Daoy (cell line): ENCODE data around the gene PCK1. TPM values are rescaled to one million over a fixed set of nuclear protein-coding genes. Genes with fewer than 3 reads are reported as not detected.

ENCODE experiments used
- DNase-seq: peaks from one replicate; pipeline ENCODE4 v3.0.0-alpha.2; 2015; ENCODE audit warnings: low read depth
- total RNA-seq: library from RNA; depleted of rRNA; stranded (reverse); fragments of >200 nt; shearing (Covaris generic); gene quantifications from 2 replicates; pipeline ENCODE4 v1.2.3, GENCODE V29; 2014

The PCK1 gene
- total RNA-seq, 1 experiment from 2014 or later = not detected

DNA sequence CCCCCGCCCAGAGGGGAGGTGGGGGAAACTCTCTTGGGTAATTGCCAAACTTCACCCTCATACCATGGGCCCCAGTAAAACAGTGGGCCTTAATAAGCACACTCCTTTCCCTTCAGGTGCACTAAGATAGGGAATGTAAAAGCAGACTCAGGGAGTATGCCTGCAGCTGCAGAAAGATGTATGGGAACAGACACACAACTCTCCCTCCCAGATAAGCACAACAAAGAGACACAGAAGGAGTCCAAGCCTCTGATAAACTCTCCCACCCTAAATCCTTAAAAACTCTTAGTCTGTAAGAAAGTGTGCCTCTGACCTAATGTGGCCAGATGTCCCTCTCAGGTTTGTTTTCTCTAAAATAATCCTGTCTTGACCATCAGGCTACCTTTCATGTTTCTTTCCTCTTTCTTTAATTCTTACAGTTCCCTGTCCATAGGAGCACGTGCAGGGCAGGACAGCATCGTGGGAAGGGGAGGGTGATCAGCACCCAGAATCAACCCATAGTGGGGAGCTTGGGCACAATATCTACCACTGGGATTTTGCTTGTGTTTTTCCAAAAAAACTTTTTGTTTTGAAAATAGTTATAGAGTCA, 24.7 kb upstream of the PCK1 start:
- no peak for DNase-seq

DNA sequence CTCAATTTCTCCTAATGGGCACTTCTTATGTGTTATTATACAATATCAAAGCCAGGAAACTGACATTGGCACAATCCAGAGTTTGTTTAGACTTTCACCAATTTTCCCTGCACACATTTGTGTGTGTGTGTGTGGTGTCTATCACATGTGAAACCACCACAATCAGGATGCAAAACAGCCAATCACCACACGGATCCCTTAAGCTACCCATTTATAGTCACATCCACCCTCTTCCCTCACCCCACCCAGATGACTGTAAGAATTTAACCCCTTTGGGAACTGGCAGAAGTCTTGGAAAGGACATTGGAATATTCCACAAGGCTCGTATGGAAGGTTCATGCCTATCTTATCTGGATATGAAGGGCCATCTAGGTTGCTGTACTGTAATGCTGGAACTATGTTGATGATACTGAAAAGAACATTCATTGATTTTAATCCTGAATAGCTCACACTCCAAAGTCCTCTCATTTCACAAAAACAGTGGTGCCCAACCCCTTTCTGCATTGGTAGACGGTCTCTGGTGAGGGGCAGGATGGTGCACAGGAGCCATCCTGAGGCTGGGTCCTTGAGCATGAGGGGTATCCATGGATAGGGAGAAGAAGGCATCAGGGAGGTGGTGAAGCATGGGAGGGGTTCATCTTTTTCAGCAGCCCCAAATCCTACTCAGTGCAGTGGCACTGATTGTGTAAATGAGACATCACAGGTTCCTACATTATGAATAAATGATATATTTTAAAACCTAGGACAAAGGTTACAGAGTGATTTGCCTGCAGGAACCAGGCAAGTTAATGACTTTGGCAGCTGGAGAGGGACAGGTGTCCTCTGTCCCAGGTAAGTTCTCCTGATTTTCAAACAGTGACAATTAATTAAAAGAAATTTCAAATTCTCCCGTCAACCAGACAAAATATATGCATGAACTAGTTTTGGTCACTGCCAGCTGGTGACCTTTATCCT, 23.9 kb upstream of the PCK1 start:
- no peak for DNase-seq

DNA sequence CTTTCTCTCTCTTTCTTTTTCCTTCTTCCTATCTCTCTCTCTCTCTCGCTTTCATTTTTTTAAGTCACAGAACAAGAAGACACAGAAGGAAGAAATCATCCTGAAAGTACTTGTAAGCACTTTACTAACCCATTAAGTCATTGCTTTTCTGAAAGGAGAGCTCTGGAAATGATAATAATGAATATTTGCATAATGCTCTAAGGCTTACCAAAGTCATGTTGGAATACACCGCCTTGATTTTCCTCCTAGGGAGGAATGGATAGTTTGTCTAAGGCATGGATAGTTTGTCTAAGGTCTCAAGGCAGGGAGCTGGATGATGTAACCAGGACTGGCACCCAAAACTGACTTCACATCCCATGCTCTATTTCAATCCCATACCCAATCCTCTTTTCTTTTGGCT, 23.1 kb upstream of the PCK1 start:
- DNase-seq = no peak

DNA sequence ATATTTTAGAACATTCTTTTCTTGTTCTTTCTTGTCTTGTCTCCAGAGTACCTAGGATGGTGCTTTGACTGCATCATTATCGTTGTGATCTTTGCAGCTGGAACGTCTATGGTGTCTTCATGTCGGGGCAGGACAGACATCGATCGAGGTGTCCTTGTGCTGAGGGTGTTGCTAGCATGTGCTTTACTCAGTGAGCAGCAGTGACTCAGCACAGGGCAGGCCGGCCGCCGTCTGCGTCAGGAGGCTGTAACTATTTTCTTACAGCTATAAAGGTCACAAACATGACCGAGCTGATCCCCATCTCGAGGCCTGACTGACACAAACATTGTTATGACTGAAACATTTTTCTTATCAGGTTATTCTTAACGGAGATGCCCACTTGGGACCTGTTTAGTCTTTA, 21.0 kb upstream of the PCK1 start:
- no peak for DNase-seq

DNA sequence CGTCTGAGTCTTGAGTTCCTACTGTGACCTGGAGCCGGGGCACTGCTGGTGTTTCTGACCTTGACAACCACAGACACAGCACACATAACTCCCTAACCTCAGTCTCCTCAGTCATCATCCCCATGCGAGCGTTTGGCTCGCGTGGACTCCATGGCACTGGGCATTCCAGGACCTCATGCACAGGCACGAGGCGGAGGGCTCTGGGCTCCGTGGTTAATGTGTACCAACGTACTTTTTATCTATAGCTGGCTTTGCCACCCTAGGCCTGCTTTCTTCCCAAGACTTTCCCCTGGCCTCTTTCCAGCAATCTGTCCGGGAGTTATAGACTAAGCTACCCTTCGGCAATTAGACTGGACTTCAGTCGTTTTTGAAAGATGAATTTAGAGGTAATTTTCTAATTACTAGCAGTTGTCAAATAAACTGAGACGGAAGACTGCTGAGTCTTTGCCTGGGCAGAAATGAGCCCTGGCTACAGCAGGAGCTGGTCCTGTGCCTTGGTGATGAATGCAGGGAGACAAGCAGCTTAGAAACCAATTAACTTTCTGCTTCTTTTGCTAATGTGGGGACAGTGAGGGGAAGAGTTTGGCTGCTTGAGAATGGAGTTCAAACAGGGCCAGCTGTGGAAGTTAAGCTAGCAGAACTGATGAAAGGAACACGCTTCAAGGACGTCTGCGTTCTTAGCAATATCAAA, 19.9 kb upstream of the PCK1 start:
- DNase-seq = no peak

DNA sequence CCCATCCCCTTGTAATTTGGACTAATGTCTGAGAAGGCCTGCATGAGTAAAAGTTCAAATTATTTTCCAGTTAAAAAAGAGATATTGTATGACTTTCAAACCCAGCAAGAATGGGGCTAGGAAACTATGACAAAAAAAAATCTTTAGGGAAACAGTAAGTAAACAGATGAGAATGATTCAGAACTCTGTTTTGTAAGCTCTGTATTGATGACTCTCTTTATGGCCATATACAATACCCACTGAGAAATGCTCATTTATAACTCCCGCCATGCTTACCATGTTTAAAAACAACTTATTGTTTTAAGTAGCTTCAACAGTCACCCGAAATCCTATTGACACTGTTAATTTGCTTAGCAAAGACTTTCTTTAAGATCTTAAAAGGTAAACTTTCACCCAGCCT, 17.2 kb upstream of the PCK1 start:
- DNase-seq = no peak

DNA sequence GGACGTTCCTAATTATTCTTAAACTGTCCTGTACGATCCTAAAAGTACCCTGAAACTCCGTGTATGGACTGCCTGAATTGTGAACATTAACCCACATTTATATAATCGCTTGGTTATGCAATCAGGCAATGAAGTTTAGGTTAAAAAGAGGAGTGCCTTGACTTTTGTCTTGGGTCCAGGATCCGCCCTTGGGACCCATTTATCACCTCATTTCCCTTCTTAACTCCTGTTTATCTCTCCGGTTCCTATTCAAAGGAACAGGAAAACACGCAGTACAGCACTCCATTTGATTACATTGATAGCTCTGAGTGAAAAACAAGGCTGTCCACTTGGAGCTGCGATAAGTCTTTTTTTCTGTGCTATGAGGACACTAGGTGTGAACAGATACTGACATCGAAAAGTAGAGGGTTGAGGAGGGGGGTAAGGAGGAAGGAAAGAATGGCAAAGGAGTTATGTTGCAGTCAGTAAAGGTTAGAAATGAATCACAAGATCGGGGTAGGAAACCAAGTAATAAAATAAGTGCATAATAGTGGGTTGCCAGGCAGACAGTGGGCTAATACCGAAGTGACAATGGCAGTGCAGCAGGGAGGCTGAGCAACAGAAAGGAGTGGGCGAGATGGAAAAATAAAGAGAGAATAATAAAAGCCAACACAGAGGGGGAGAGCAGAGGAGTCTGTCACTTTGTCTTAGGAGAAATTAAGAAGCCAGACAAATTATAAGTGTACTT, 15.9 kb upstream of the PCK1 start:
- no peak for DNase-seq

DNA sequence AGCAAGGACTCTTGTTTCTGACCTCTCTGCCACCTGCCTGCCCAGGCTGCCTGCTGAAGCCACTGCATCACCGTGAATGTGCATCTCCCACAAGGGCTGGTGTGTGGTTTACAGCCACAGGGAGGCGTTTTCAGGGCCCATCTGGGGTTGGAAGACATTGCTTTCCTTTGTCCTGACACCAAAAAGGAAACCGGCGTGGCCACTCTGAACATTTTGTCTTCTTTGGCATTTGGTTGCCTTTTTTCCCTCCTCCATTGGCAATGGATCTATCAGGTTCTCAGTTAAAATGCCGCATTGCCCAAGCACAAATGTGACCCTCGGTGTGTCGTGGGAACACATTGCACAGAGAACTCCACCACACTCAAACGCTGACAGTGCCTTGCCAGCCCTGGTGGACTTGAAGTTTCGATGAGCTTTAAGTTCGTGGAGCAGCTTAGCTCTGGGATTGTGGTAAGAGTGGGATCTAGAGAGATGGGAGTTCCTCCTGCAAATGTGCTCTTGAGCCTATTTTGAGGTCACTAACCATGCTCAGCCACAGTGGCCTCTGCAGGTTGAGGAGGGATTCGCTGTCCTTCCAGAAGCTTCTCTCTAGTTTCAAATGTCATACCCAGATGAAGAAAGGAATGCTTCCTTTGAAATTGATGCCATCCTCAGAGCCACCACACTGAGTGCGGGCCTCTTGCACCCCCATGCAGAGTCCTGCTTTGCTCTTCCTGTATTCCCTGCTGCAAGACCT, 14.8 kb upstream of the PCK1 start:
- DNase-seq = no peak

DNA sequence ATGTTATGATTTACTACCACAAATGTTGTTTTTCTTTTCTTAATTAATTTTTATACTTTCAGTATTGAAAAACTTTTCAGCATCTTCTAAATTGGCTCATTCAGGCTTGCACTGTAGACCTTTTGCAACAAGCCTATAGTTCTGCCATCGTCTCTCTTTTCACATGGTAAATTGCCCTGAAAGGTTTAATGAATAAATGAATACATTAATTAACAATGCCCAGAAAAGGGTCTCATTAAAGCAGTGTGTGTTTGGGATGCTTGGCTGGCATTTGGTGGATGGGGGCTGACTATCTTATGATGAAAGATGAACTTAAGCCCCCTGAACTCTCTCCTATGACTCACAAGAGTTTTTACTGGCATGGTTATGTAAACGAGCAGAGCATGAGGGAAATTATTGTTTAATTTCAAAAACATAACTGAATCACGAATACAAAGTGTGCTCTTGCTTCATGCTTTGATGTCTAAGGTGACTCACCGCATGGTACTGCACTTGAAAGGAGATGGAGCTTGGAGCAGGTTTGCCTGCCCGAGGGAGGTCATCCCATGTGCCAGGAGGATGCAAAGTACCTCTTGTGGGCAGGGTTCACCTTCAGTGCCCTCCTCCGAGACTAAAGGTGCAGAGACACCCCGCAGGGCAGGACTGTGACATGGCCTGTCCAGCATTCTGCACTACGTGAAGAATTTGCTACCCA, 13.8 kb upstream of the PCK1 start:
- peak; percentile 21 for DNase-seq

DNA sequence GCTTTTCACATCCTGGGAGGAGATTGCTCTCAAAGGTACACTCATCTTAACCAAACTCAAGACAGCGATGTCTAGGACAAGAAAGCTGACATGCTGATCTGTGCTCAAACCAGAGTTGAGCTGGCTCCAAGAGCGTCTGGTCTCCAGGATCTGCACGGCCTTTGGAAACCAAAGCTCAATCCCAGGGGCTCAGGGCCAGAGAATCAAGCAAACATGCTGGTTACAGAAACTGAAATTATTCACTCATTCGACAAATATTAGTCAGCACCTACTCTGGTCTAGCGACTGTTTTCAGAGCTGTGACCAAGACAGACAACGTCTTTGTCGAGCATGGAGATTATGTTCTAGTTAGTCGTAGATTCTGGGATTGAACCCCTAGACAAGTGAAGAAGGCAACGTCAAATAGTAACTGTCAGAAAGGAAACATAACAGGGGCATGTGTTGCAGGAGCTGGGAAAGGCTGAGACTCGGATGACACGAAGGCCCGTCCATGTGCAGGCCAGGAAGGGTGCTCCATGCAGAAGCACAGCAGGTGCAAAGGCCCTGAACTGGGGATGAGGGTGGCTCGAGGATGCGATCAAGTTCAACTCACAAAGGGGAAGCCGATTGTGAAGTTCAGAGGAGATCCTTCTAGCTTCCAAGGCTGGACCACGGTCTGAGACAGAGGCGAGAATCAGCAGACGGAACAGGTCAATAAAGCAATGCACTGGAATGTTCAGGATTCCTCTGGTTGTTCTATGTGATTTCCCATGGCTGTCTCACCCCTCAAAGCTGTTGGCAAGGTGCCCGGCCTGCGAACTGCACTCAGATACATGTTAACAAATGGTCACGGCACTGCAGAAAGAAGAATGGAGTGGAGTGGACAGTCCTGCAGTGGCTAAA, 12.5 kb upstream of the PCK1 start:
- no peak for DNase-seq

DNA sequence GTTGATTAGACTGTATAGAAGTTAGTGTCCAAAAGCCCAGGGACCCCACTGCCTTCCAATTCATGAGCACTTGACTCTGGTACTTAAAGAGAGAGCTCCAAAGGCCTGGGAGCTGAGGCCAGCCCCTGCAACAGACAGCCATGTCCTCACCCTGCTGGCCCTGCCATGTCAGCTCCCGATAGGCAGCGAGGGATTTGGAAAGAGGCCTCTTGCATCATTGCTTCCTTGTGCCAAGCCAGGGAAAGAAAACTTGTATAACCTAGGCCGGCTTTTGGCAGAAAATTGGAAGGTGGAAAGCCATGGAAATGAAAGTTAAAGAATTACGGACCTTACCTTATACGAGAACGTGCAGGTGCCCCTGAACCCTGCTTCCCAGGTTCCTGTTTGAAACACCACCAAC, 8.4 kb upstream of the PCK1 start:
- DNase-seq = no peak

DNA sequence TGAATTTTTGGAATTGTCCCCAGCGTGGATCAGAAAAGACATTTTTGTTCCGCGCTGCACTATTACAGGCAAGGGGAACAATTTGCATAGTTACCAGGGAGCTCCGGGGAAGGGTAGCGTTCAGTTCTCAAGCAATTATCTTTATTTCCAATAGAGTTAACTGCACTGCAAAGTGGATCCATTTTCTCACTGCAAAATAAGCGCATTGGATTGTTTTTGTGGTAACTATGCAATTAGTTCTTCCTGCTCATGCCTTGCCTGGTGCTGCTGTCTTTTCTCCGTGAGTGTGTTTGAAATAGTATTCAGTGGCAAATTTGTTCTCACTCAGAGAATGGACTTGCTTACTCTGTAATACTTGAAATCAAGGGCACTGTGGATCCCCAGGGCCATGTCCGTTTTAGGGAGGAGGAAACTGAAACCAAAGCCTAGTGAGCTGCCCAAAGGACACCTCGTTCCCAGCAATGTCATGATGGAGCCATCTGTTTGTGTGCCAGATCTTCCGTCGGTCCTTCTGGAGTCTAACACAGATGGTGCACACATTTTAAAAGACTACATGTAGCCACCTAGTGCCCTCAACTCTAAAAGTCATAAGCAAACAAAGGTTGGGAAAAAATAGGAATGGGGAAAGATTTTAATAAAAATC, 7.4 kb upstream of the PCK1 start:
- DNase-seq = no peak

DNA sequence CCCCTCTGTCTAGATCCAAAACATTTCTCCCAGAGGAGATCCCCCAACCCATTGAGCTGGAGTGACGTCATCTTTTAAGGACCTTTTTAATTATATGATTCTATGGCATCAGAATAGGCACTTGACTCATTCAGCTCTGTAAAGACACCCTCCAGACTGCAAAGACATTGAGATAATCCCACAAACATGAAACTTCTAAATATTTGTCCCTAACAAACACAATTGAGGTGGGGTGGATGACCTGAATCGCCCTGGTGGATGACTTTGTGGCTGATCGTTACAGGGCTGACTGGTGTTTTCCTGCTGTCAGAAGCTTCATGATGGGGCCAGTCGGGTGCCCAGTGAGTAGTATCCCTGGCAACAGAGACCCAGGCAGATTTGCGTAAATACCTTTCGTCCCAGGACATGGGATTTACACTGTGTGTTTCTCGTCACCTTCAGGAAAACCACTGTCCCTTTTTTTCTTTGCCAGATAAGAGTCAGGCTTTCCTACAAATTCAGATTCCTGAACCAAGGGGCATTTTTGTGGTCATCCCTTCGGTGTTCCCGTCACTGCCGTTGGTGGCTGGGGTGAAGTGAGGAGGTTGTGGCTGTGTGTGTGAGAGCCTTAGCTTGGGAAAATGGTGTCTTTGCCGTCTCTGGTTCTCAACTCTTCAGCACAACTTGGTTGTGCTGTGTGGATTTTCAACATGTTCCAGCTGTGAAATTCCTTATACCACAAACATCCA, 5.3 kb upstream of the PCK1 start:
- peak; percentile 29 for DNase-seq

DNA sequence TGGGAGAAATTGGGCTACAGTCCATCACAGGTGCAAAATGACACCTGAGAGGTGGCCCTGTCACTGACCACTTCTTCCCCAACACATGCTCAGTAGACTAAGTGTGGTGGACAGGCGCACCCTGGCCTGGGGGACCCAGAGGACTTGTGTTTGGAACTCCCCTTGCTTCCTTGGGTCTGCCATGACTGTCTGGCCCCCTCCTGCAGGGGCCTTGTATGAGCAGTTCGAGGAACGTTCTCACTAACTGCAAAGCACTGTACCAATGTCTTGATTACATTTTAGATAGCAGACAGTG, 4.0 kb upstream of the PCK1 start:
- no peak for DNase-seq

DNA sequence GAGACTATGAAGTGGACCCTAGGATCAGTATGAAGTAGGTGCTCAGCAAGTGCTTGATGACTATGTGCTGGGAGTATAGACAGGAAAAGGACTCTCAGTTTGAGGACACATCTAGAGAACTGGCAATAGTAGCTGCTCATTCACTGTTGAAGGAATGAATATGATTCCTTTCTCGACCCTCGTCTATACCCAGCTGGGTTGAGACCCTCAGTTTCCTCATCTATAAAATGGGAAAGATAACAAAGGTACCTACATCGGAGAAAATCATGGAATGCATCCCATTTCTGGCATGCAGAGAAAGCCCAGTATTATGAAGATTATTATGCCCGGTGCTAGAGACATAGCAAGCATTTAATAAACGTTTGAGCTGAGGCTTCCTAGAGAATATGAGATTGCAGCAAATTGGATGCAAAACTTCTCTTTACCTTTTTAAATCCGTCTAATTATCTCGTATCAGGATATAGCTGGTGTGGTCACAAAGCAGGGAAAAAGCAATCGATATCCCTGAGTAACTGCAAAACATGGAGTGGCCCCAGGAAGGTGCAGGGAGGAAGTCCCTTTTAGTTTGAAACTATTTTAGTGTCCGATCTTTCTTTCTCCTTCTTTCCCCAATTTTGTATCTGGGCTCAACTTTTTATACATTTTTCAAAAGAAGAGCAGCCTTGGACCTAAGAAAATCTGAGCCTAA, 2.8 kb upstream of the PCK1 start:
- DNase-seq = no peak

DNA sequence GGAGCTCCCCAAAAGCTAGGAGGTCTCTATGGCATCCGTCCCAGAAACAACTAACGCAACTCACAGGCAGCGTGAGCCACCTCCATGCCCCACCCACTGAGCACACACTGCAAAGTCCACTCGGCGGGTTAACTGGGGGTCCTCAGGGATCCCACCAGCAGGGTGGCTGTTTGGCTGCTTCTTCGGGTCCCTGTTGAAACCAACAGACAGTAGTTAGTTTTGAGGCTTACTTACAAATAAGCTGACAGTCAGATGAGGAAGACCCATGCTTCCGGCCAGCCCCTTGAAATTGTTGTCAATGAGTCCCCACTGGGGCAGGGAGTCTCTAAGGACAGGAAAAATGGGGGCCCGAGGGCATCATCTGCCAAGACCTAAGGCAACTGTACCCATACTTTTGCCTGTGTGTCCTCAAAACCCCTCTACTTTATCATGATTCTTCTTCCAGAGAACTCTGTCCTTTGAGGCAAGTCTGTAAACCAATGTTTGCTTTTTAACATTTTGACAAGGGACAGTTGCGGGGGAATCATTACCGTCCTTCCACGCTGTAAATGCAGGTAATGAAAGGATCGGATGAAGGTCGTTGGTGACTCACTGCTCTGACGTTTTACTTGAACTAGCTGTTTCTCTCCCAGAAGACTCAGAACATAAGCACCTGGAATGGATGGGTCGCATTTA, 2.2 kb upstream of the PCK1 start:
- peak; percentile 16 for DNase-seq

DNA sequence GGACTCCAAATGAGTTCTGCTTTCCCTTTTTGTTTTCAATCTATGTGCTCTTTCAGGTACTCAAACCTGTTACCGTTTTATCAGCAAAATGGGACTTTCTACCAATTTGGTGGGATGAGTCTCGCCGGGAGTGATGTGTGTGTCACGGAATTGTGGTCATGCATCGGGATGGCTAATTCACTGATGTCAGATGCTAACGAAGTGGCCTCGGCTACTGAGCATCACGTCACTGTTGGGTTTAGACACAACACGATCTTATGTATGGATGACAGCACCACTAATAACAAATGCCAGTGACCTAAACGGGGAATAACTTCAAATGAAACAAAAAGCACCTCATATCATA, 1.6 kb upstream of the PCK1 start:
- peak; percentile 26 for DNase-seq
